Effector memory CD8-positive, alpha-beta T cell (primary cell): Measurements from ENCODE around the gene CLTB.

Source experiments
- ATAC-seq: fragments of 150-1000 bp; cut with Tn5 transposase; replicated peaks from 2 replicates; pipeline ENCODE4 v1.10.0; 2021; ENCODE audit warnings: mild to moderate bottlenecking, moderate library complexity
- DNase-seq, 3 experiments: peaks; one replicate each; pipeline ENCODE4 v3.0.0; 2021
- H3K27ac Mint-ChIP-seq, 2 donors: one replicate each; pipeline ENCODE4 v1.8.0; 2022; ENCODE audit warnings: mild to moderate bottlenecking in 2 of 2, mixed read lengths in 2 of 2, moderate library complexity in 2 of 2
- H3K27me3 Mint-ChIP-seq, 2 donors: one replicate each; pipeline ENCODE4 v1.8.0; 2022; ENCODE audit warnings: mixed read lengths in 2 of 2
- H3K36me3 Mint-ChIP-seq: one replicate; pipeline ENCODE4 v1.8.0; 2022; ENCODE audit warnings: mild to moderate bottlenecking, moderate library complexity, mixed read lengths; ENCODE audit not compliant: insufficient read depth
- H3K4me1 Mint-ChIP-seq, 2 donors: one replicate each; pipeline ENCODE4 v1.8.0; 2022; ENCODE audit warnings: low read depth in 2 of 2, mixed read lengths in 2 of 2
- H3K4me3 Mint-ChIP-seq, 2 donors: one replicate each; pipeline ENCODE4 v1.8.0; 2022; ENCODE audit warnings: mild to moderate bottlenecking in 2 of 2, mixed read lengths in 2 of 2, moderate library complexity in 2 of 2
- H3K9me3 Mint-ChIP-seq, 2 donors: one replicate each; pipeline ENCODE4 v1.8.0; 2022; ENCODE audit warnings: mixed read lengths in 2 of 2
- total RNA-seq, 9 experiments: gene quantifications; one replicate each; lab custom pipeline; 2026; lab: John Stamatoyannopoulos, UW

Gene CLTB
- total RNA-seq, result 27.1 to 64.0 (median 49.0) reads per million in 9 experiments

DNA sequence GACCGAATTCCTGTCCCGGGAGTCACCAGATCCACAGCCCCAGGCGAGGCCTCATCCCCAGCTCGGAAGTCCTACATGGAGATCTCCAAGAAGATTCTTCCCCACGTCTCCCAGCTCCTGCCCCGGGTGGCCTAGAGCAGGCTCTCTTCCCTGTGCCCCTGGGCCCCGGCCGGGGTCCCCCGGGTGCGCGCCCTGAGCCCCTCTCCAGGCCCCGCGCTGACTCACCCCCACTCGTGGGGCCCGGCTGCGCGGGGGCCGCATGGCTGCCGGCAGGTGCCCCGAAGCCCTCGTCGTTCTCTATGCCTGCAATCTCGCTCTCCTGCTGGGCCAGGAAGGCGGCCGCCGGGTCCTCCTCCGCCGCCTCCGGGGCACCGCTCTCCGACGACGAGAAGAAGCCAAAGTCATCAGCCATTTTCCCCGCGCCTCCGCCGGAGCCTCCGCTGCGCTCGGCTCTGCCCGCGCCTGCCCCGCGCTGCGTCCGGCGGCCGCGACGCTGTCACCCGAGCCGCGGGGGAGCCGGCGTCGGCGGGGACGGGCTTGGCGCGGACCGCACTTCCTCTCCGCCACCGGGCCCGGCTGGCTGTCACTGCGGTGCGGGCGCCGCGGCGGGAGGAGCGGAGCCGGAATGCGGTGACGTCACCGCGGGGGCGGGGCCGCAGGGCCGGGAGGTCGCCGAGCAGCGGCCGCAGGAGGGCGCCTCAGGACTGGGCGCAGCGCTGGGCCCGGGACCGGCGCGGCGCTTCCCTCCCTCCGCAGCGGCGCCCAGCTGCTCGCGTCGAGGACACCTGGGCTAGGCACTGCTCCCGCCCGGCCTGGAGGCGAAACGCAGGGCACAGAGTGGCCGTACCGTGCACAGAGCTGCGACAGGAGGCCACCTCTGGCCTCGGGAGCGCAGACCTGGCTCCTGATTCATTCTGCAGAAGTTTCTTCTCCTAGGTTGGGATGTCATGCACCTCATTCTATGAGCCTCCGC, at the start of gene CLTB:
Gene CLTB (minus strand): TSS at position 588 of the 973 bp plus-strand sequence. CDS start 176 bp downstream, at position 412.
- no peaks in the 10 kb centered on the region for H3K27me3 Mint-ChIP-seq
- ATAC-seq, result peak; percentile 89
- H3K4me1 Mint-ChIP-seq, result peaks cover 34 to 39% of the 10 kb centered on the region in 2 donors
- H3K4me3 Mint-ChIP-seq, result peak within 1 kb of the TSS; percentile 82 to 83
- H3K9me3 Mint-ChIP-seq, result no peaks in the 10 kb centered on the region
- H3K27ac Mint-ChIP-seq, result peak within 1 kb of the TSS; percentile 91 to 92
- H3K36me3 Mint-ChIP-seq, result peaks cover 21% of the 10 kb centered on the region
- peak; percentile 73 to 78 (median 76) for DNase-seq

- ATAC-seq (no peak), DNase-seq (no peak)
- Mint-ChIP-seq H3K27me3 (no peaks in the 10 kb centered on the region), H3K4me1 (peaks cover 18 to 44% of the 10 kb centered on the region in 2 donors), H3K9me3 (no peaks in the 10 kb centered on the region), H3K36me3 (peaks cover 24% of the 10 kb centered on the region), H3K4me3 (no peak overlapping the region), H3K27ac (peak overlapping the region in 1 of 2 donors; percentile 35)
Measured at GRCh38 chr5:176463113-176463764, 46.9 kb upstream of the CLTB start.

DNA sequence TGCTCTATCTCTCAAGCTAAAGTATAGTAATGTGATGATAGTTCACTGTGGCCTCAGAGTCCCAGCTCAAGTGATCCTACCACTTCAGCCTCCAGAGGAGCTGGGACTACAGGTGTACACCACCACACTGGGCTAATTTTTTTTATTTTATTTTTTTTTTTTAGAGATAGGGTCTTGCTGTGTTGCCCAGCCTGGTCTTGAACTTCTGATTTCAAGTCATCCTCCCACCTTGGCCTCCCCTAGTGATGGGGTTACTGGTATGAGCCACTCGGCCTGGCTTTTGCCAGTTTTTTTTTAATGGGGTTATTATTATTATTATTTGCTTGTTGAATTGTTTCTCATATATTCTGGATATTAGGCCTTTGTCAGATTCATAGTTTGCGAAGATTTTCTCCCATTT, 45.0 kb upstream of the CLTB start:
- ATAC-seq, result no peak
- Mint-ChIP-seq H3K27ac (peak overlapping the region in 1 of 2 donors; percentile 64), H3K4me3 (no peak overlapping the region), H3K27me3 (no peaks in the 10 kb centered on the region), H3K4me1 (peaks cover 15 to 32% of the 10 kb centered on the region in 2 donors), H3K9me3 (no peaks in the 10 kb centered on the region), H3K36me3 (peaks cover 20% of the 10 kb centered on the region)
- no peak for DNase-seq

GRCh38 chr5:176458904-176459561, 42.7 kb upstream of the CLTB start:
- ATAC-seq (no peak), DNase-seq (no peak)
- H3K36me3 Mint-ChIP-seq, result peaks cover 18% of the 10 kb centered on the region
- H3K27me3 Mint-ChIP-seq, result no peaks in the 10 kb centered on the region
- H3K4me1 Mint-ChIP-seq, result peaks cover 16 to 25% of the 10 kb centered on the region in 2 donors
- H3K27ac Mint-ChIP-seq, result peak overlapping the region; percentile 19 to 49
- H3K9me3 Mint-ChIP-seq, result no peaks in the 10 kb centered on the region
- no peak overlapping the region for H3K4me3 Mint-ChIP-seq

DNA sequence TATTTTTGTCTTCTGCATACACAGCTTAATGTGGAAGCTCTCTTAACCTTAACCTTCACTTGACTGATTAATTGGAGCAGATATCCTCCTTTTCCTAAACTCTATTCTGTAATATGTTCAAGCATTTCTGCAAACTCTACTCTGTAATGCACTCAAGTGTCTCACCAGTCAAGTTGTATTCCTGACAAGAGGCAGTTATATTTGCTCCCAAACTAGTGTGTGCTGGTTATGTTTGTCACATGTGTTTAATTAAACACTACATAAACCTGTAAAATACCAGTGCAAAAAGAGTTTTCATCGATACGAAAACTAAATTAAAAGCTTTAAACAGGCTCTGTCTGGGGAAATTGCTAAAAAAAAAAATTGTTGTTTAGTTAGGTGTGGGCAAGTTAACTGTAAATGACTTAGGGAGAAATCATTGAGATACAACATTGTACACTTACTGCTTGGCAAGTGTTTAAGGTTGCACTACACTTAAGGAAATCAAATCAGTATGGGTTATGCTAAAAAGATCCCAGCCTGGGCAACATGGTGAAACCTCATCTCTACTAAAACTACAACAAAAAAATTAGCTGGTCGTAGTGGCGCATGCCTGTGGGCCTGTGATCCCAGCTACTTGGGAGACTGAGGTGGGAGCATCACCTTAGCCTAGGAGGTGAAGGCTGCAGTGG, 38.5 kb upstream of the CLTB start:
- H3K4me3 Mint-ChIP-seq, result no peak overlapping the region

GRCh38 chr5:176450077-176450476, 33.7 kb upstream of the CLTB start:
- Mint-ChIP-seq H3K4me3 (no peak overlapping the region), H3K27ac (peak overlapping the region in 1 of 2 donors; percentile 99), H3K9me3 (no peaks in the 10 kb centered on the region), H3K4me1 (peaks cover 22 to 39% of the 10 kb centered on the region in 2 donors), H3K36me3 (peaks cover 43% of the 10 kb centered on the region), H3K27me3 (no peaks in the 10 kb centered on the region)
- ATAC-seq (no peak), DNase-seq (no peak)

More for the DNA sequence above, 38.5 kb upstream of the CLTB start:
- peaks cover 14 to 30% of the 10 kb centered on the region in 2 donors for H3K4me1 Mint-ChIP-seq
- H3K27me3 Mint-ChIP-seq, result no peaks in the 10 kb centered on the region
- ATAC-seq (no peak), DNase-seq (no peak)
- no peaks in the 10 kb centered on the region for H3K9me3 Mint-ChIP-seq
- H3K36me3 Mint-ChIP-seq, result peaks cover 28% of the 10 kb centered on the region
- H3K27ac Mint-ChIP-seq, result peak overlapping the region in 1 of 2 donors; percentile 3

DNA sequence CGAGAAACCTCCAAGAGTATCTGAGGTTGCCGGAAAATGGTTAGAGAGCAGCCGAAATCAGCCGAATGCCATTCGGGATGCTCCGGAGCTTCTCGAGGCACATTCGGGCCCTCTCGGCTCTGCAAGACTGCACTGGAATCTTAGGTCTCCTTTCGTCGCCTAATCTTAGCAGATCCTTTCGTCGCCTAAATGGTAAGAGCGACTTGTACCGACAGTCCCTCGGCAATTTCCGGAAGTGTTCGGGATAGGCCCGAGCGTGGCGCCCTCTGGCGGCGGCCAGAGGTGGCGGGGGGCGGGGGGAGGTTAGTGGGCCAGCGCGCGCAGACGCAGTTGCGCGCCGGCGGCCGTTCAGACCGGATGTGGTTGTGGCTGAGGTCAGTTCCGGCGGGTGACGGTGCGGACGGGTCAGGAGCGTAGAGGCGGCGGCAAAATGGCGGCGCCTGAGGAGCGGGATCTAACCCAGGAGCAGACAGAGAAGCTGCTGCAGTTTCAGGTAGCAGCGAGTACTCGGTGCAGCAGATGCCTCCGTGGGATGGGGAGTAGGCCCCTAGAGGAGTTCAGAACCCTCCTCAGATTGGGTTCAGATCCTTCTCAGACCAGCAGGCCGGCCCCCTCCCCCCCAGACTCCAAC, 31.8 kb upstream of the CLTB start, which contains the start of gene FAF2:
Gene FAF2 (plus strand): TSS at position 408 of the 631 bp plus-strand sequence. CDS start 23 bp downstream, at position 431.
- peaks cover 23% of the 10 kb centered on the region for H3K36me3 Mint-ChIP-seq
- ATAC-seq (peak; percentile 91), DNase-seq (peak; percentile 98 to 100 (median 100))
- peaks cover 22 to 36% of the 10 kb centered on the region in 2 donors for H3K4me1 Mint-ChIP-seq
- H3K4me3 Mint-ChIP-seq, result peak within 1 kb of the TSS; percentile 87 to 99
- no peaks in the 10 kb centered on the region for H3K27me3 Mint-ChIP-seq
- peak within 1 kb of the TSS; percentile 99 for H3K27ac Mint-ChIP-seq
- H3K9me3 Mint-ChIP-seq, result no peaks in the 10 kb centered on the region

- DNase-seq (peak in 2 of 3 experiments; percentile 15 to 21), ATAC-seq (no peak)
- Mint-ChIP-seq H3K9me3 (no peaks in the 10 kb centered on the region), H3K27ac (peak overlapping the region; percentile 99), H3K27me3 (no peaks in the 10 kb centered on the region), H3K4me3 (peak overlapping the region; percentile 87 to 99), H3K4me1 (peaks cover 22 to 35% of the 10 kb centered on the region in 2 donors), H3K36me3 (peaks cover 23% of the 10 kb centered on the region)
Measured at GRCh38 chr5:176447591-176447977, 31.2 kb upstream of the CLTB start.

GRCh38 chr5:176446884-176447590, 30.7 kb upstream of the CLTB start:
- Mint-ChIP-seq H3K27ac (peak overlapping the region; percentile 99), H3K9me3 (no peaks in the 10 kb centered on the region), H3K36me3 (peaks cover 21% of the 10 kb centered on the region), H3K4me3 (peak overlapping the region; percentile 87 to 99), H3K4me1 (peaks cover 23 to 31% of the 10 kb centered on the region in 2 donors), H3K27me3 (peaks cover 0 to 3% of the 10 kb centered on the region in 2 donors)
- ATAC-seq, result no peak
- no peak for DNase-seq

DNA sequence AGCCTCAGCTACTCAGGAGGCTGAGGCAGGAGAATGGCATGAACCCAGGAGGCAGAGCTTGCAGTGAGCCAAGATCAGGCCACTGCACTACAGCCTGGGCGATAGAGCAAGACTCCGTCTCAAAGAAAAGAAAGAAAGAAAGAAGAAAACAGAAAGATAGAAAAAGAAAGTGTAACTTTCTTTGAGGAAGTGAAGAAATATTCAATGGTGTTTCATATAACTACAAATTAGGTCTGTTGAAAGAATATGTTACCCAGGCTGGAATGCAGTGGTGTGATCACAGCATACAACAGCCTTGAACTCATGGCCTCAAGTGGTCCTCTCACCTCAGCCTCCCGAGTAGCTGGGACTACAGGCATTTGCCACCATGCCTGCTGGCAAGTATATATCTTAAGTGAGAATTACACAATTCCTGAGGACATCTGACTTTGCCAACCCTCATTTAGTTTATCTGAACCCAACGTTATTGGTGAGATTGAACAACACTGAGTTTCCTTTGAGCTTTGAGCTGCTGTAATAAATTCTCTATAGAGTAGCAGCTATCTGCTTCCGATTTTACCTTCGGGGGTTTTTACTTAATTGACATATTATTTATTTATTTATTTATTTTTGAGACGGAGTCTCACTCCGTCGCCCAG, 29.8 kb upstream of the CLTB start:
- Mint-ChIP-seq H3K36me3 (peaks cover 20% of the 10 kb centered on the region), H3K4me1 (peaks cover 25 to 31% of the 10 kb centered on the region in 2 donors), H3K27ac (no peak overlapping the region), H3K4me3 (peak overlapping the region; percentile 13 to 51), H3K9me3 (no peaks in the 10 kb centered on the region), H3K27me3 (peaks cover 0 to 12% of the 10 kb centered on the region in 2 donors)
- DNase-seq, result no peak
- no peak for ATAC-seq

DNA sequence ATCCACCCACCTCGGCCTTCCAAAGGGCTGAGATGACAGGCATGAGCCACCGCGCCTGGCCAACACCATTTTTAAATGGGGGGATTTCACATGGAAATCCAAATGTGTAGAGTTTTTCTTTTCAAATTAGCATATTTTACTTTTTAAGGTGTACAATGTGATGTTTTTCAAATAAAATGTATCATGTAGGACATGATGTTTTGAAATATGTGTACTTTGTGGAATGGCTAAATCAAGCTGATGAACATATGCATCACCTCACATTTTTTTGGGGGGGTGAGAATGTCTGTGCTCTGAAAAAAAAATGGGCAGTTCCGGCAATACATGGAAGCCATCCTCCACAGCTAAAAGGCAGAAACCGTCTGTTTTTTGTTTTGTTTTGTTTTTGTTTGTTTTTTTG, 28.4 kb upstream of the CLTB start:
- DNase-seq (no peak), ATAC-seq (no peak)
- Mint-ChIP-seq H3K27ac (no peak overlapping the region), H3K4me3 (no peak overlapping the region), H3K4me1 (peaks cover 21 to 23% of the 10 kb centered on the region in 2 donors), H3K36me3 (peaks cover 20% of the 10 kb centered on the region), H3K27me3 (peaks cover 6 to 19% of the 10 kb centered on the region in 2 donors), H3K9me3 (no peaks in the 10 kb centered on the region)
